HepG2 (cell line): ENCODE results near the gene PLEKHA5. TPM values are rescaled to one million over a fixed set of nuclear protein-coding genes. Genes with fewer than 3 reads are reported as not detected.

Experiments used
- ATAC-seq: fragments of 200-7000 bp; cut with Tn5 transposase; 3 replicates; pipeline ENCODE4 v1.9.1; 2020; ENCODE audit warnings: mild to moderate bottlenecking, moderate library complexity
- BruUV-seq: library from RNA; stranded (reverse); fragments of 400-500 nt; replicated peaks from 2 replicates; lab custom pipeline; 2021; lab: Mats Ljungman, UMichigan
- CTCF ChIA-PET: fragments of 300-600 bp; formaldehyde crosslinking; extraction: SDS; loops from one replicate; lab custom pipeline; 2021; ENCODE audit warnings: low total read pairs, inconsistent platforms, low intra/inter-chr PET ratio; lab: Yijun Ruan, JAX
- POLR2A ChIA-PET: fragments of 350-600 bp; sonication (Branson Sonifier 250); formaldehyde crosslinking; loops from one replicate; lab custom pipeline; 2020; ENCODE audit warnings: antibody characterized with exemption, inconsistent platforms; lab: Yijun Ruan, JAX
- DNase-seq: peaks from one replicate; pipeline ENCODE4 v3.0.0-alpha.2; 2015; ENCODE audit warnings: low spot score
- FAIRE-seq: peaks from 3 replicates; lab custom pipeline; 2011; peaks lifted over from hg19 to GRCh38; lab: Jason Lieb, UNC
- H2AFZ ChIP-seq: one replicate; pipeline ENCODE4 v1.6.1; 2011; ENCODE audit warnings: low read length, inconsistent platforms
- H3K27ac ChIP-seq: fragments of 300-600 bp; 3 replicates; pipeline ENCODE4 v1.8.0; 2011; ENCODE audit warnings: mixed run types, mild to moderate bottlenecking, mixed read lengths, low read length, inconsistent platforms; ENCODE audit not compliant: insufficient read depth; ENCODE audit errors: extremely low read length
- H3K27me3 ChIP-seq, 2 experiments: fragments of 200-600 bp in 1 of 2; 2 replicates in 1 of 2; 3 replicates in 1 of 2; pipeline versions ENCODE4 v1.6.0 to v1.8.0; 2011; ENCODE audit warnings: low read length in 2 of 2, mild to moderate bottlenecking in 2 of 2, moderate library complexity in 2 of 2, inconsistent platforms in 1 of 2; ENCODE audit not compliant: insufficient read depth in 2 of 2, control insufficient read depth in 1 of 2
- H3K36me3 ChIP-seq, 2 experiments: fragments of 200-600 bp in 1 of 2; replicated peaks in 1 of 2; 2 replicates in 1 of 2; 3 replicates in 1 of 2; pipeline versions ENCODE4 v1.5.1 to v1.8.0; 2011; ENCODE audit warnings: low read length in 2 of 2, inconsistent platforms in 1 of 2; ENCODE audit not compliant: insufficient read depth in 2 of 2, control insufficient read depth in 1 of 2
- H3K4me1 ChIP-seq: 2 replicates; pipeline ENCODE4 v1.5.1; 2012; ENCODE audit warnings: low read length, inconsistent platforms; ENCODE audit not compliant: insufficient read depth
- H3K4me2 ChIP-seq: 2 replicates; pipeline ENCODE4 v1.6.0; 2011; ENCODE audit warnings: low read depth, low read length, inconsistent platforms
- H3K4me3 ChIP-seq, 3 experiments: fragments of 200-600 bp in 1 of 3; sonication (generic), shearing (Covaris generic) in 1 of 3; replicated peaks in 1 of 3; 2 replicates each; pipeline ENCODE4 v1.5.1; 2011 to 2016; ENCODE audit warnings: low read length in 3 of 3, inconsistent platforms in 2 of 3, low read depth in 2 of 3, mild to moderate bottlenecking in 2 of 3, control low read depth in 1 of 3, mixed read lengths in 1 of 3; ENCODE audit not compliant: insufficient read depth in 1 of 3
- H3K79me2 ChIP-seq: one replicate; pipeline ENCODE4 v1.6.1; 2011; ENCODE audit warnings: low read length, inconsistent platforms; ENCODE audit not compliant: insufficient read depth
- H3K9ac ChIP-seq: 2 replicates; pipeline ENCODE4 v1.6.0; 2011; ENCODE audit warnings: mild to moderate bottlenecking, low read depth, low read length, inconsistent platforms; ENCODE audit not compliant: insufficient read depth
- H3K9me3 ChIP-seq: 2 replicates; pipeline ENCODE4 v1.5.1; 2012; ENCODE audit warnings: mild to moderate bottlenecking, low read length
- H4K20me1 ChIP-seq: 2 replicates; pipeline ENCODE4 v1.6.0; 2011; ENCODE audit warnings: inconsistent platforms, mild to moderate bottlenecking, low read length, moderate library complexity; ENCODE audit not compliant: insufficient read depth
- TCF7 ChIP-seq: sonication (generic); IDR thresholded peaks from 2 replicates; pipeline ENCODE4 v1.6.1; 2016; ENCODE audit warnings: antibody characterized with exemption, low read depth
- ZBTB8A ChIP-seq: sonication (generic); formaldehyde crosslinking; IDR thresholded peaks from 2 replicates; pipeline ENCODE4 v1.4.0; 2020; ENCODE audit warnings: mild to moderate bottlenecking, low read depth, missing genetic modification reagents, borderline replicate concordance
- ZNF234 ChIP-seq: sonication (generic); formaldehyde crosslinking; conservative IDR thresholded peaks from 2 replicates; pipeline ENCODE4 v1.5.1; 2020; ENCODE audit warnings: mild to moderate bottlenecking, missing genetic modification reagents
- ZNF430 ChIP-seq: sonication (generic); formaldehyde crosslinking; IDR thresholded peaks from 2 replicates; pipeline ENCODE4 v1.9.0; 2021; ENCODE audit warnings: mild to moderate bottlenecking, missing genetic modification reagents
- ZNF510 ChIP-seq: sonication (generic); formaldehyde crosslinking; IDR thresholded peaks from 2 replicates; pipeline ENCODE4 v1.4.0; 2020; ENCODE audit warnings: low read depth, mild to moderate bottlenecking, missing genetic modification reagents
- WGBS: methylation state at CpG from one replicate; pipeline ENCODE4 v1.1.6; 2017; ENCODE audit warnings: low lambda C conversion rate; 5-methylcytosine and 5-hydroxymethylcytosine counted together
- in situ Hi-C: cut with HindIII; loops from 2 replicates; pipeline ENCODE4 v1.10.0; 2017; ENCODE audit warnings: low pct_unique_long_range_greater_than_20kb; ENCODE audit not compliant: extremely low pct_ligation_motif_present
- intact Hi-C: fragments of 100-400 bp; cut with micrococcal nuclease; formaldehyde crosslinking; loops from one replicate; pipeline ENCODE4 v1.10.0; 2022; ENCODE audit not compliant: unreplicated experiment
- polyA plus RNA-seq, 8 experiments: library from polyadenylated mRNA; depleted of rRNA in 3 of 8; stranded (reverse) in 7 of 8; unstranded in 1 of 8; fragments of >200 nt; fragmentation: Illumina TruSeq in 4 of 8; extraction: Trizol in 4 of 8; gene quantifications; 2 replicates each; pipeline versions ENCODE4 v1.2.1 to v1.2.3, GENCODE V29; 2011 to 2016; ENCODE audit warnings: low read depth in 4 of 8, missing spikeins in 1 of 8, mixed read lengths in 1 of 8; ENCODE audit not compliant: insufficient read depth in 1 of 8
- total RNA-seq, 5 experiments: library from RNA; depleted of rRNA; stranded (reverse); fragments of >200 nt; fragmentation: Illumina TruSeq; extraction: Trizol; gene quantifications; 2 replicates each; pipeline ENCODE4 v1.2.3, GENCODE V29; 2016; ENCODE audit warnings: low read depth in 1 of 5
- TF ChIP-seq, protein P1 (sequence below): sonication (generic); formaldehyde crosslinking; IDR thresholded peaks from 2 replicates; pipeline ENCODE4 v1.4.0; 2020; ENCODE audit warnings: missing genetic modification reagents, borderline replicate concordance
- TF ChIP-seq, protein P2 (sequence below): sonication (generic); formaldehyde crosslinking; IDR thresholded peaks from 2 replicates; pipeline ENCODE4 v1.4.0; 2020; ENCODE audit warnings: low read depth, mild to moderate bottlenecking, missing genetic modification reagents

PLEKHA5 gene
- total and polyA plus RNA-seq, 2 of the 13 experiments (the other 11 are each of a cell fraction or from before 2014, with no cell fraction given) = 4.2 to 15.4 TPM

DNA sequence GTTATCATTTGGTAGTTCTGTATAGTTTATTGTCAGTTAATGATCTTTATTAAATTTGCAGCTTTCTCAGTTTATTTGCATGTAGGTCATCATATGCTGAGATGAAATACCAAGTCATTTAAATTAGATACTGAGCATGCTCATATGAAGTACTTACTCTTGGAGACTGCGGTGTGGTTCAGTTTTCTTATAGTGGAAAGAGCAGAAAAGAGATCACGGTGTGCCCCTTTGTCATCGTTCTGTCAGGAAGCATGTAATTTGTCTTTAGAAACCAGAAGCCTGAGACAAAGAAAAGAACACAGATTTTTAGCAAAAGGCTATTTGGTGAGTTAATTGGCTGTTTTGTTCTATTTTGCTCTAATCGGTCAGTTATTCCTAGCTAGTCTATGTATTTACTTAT is 75.6 kb downstream of the PLEKHA5 start:
- H3K27me3 ChIP-seq = no peaks in the 10 kb centered on the region
- no peaks in the 10 kb centered on the region for H4K20me1 ChIP-seq
- H3K79me2 ChIP-seq = no peaks in the 10 kb centered on the region
- no peak overlapping the region for H3K27ac ChIP-seq
- CTCF ChIA-PET = no interaction called here
- no peak overlapping the region for H3K4me2 ChIP-seq
- no peak overlapping the region for H3K4me3 ChIP-seq
- no peaks in the 10 kb centered on the region for H3K9me3 ChIP-seq
- intact Hi-C loops (no loop called here), in situ Hi-C loops (no loop called here)
- FAIRE-seq = no peak
- H2AFZ ChIP-seq = no peak overlapping the region
- TF ChIP-seq TCF7 = no peak
- TF ChIP-seq ZNF234 (CRISPR knock-in tag) = no peak
- TF ChIP-seq ZNF510 (CRISPR knock-in tag) = no peak
- TF ChIP-seq, protein P1, sequence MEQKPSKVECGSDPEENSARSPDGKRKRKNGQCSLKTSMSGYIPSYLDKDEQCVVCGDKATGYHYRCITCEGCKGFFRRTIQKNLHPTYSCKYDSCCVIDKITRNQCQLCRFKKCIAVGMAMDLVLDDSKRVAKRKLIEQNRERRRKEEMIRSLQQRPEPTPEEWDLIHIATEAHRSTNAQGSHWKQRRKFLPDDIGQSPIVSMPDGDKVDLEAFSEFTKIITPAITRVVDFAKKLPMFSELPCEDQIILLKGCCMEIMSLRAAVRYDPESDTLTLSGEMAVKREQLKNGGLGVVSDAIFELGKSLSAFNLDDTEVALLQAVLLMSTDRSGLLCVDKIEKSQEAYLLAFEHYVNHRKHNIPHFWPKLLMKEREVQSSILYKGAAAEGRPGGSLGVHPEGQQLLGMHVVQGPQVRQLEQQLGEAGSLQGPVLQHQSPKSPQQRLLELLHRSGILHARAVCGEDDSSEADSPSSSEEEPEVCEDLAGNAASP (CRISPR knock-in tag) = no peak
- no peak for TF ChIP-seq ZBTB8A
- TF ChIP-seq ZNF430 = no peak
- TF ChIP-seq, protein P2, sequence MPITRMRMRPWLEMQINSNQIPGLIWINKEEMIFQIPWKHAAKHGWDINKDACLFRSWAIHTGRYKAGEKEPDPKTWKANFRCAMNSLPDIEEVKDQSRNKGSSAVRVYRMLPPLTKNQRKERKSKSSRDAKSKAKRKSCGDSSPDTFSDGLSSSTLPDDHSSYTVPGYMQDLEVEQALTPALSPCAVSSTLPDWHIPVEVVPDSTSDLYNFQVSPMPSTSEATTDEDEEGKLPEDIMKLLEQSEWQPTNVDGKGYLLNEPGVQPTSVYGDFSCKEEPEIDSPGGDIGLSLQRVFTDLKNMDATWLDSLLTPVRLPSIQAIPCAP (CRISPR knock-in tag) = no peak
- H3K9ac ChIP-seq = no peak overlapping the region
- 92% methylated on average over 4 of the region's 4 CpGs for WGBS
- DNase-seq = no peak
- no peaks in the 10 kb centered on the region for H3K4me1 ChIP-seq
- POLR2A ChIA-PET = no interaction called here
- no TSS peak for BruUV-seq
- no peaks in the 10 kb centered on the region for H3K36me3 ChIP-seq
- no peak for ATAC-seq
